Progenitor cell of endocrine pancreas (in vitro differentiated cells): ENCODE results near the gene TRAPPC1. TPM values are rescaled to one million over a fixed set of nuclear protein-coding genes. Genes with fewer than 3 reads are reported as not detected.

Source experiments
- DNase-seq: peaks from one replicate; pipeline ENCODE4 v3.0.0; 2021; ENCODE audit warnings: low spot score; ENCODE audit not compliant: unreplicated experiment
- H3K27ac Mint-ChIP-seq: 2 replicates; pipeline ENCODE4 v1.8.0; 2021; ENCODE audit warnings: mild to moderate bottlenecking, moderate library complexity, mixed read lengths
- H3K27me3 Mint-ChIP-seq: 2 replicates; pipeline ENCODE4 v1.8.0; 2021; ENCODE audit warnings: mixed read lengths
- H3K36me3 Mint-ChIP-seq: 2 replicates; pipeline ENCODE4 v1.8.0; 2022; ENCODE audit warnings: mixed read lengths; ENCODE audit not compliant: insufficient read depth
- H3K4me1 Mint-ChIP-seq: 2 replicates; pipeline ENCODE4 v1.8.0; 2021; ENCODE audit warnings: low read depth, mixed read lengths
- H3K4me3 Mint-ChIP-seq: 2 replicates; pipeline ENCODE4 v1.8.0; 2021; ENCODE audit warnings: low read depth, mild to moderate bottlenecking, moderate library complexity, mixed read lengths
- H3K9me3 Mint-ChIP-seq: 2 replicates; pipeline ENCODE4 v1.8.0; 2021; ENCODE audit warnings: low read depth, mixed read lengths
- total RNA-seq: library from RNA; stranded (reverse); gene quantifications from 2 replicates; pipeline ENCODE4 v1.2.1, GENCODE V29; 2021
- TF ChIP-seq, protein P1 (sequence below): fragments of 200-600 bp; sonication (generic); IDR thresholded peaks from one replicate; pipeline ENCODE4 v1.5.0; 2021; ENCODE audit warnings: antibody characterized with exemption, mild to moderate bottlenecking; ENCODE audit not compliant: unreplicated experiment

Gene TRAPPC1
- total RNA-seq, 1 donor from 2014 or later, result 141 TPM

- H3K4me3 Mint-ChIP-seq, result no peak overlapping the region
- no peak overlapping the region for H3K27ac Mint-ChIP-seq
Measured at GRCh38 chr17:7887038-7887481, 44.7 kb downstream of the TRAPPC1 start.

GRCh38 chr17:7886227-7887037 is 45.3 kb downstream of the TRAPPC1 start:
- H3K36me3 Mint-ChIP-seq, result peaks cover 8% of the 10 kb centered on the region
- no peaks in the 10 kb centered on the region for H3K27me3 Mint-ChIP-seq
- TF ChIP-seq, protein P1, sequence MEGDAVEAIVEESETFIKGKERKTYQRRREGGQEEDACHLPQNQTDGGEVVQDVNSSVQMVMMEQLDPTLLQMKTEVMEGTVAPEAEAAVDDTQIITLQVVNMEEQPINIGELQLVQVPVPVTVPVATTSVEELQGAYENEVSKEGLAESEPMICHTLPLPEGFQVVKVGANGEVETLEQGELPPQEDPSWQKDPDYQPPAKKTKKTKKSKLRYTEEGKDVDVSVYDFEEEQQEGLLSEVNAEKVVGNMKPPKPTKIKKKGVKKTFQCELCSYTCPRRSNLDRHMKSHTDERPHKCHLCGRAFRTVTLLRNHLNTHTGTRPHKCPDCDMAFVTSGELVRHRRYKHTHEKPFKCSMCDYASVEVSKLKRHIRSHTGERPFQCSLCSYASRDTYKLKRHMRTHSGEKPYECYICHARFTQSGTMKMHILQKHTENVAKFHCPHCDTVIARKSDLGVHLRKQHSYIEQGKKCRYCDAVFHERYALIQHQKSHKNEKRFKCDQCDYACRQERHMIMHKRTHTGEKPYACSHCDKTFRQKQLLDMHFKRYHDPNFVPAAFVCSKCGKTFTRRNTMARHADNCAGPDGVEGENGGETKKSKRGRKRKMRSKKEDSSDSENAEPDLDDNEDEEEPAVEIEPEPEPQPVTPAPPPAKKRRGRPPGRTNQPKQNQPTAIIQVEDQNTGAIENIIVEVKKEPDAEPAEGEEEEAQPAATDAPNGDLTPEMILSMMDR, result peak; percentile 18
- peaks cover 3% of the 10 kb centered on the region for H3K4me1 Mint-ChIP-seq
- H3K27ac Mint-ChIP-seq, result no peak overlapping the region
- DNase-seq, result no peak
- H3K9me3 Mint-ChIP-seq, result no peaks in the 10 kb centered on the region
- H3K4me3 Mint-ChIP-seq, result no peak overlapping the region

More at GRCh38 chr17:7887038-7887481, 44.7 kb downstream of the TRAPPC1 start:
- DNase-seq, result no peak
- Mint-ChIP-seq H3K27me3 (no peaks in the 10 kb centered on the region), H3K36me3 (peaks cover 10% of the 10 kb centered on the region), H3K9me3 (no peaks in the 10 kb centered on the region), H3K4me1 (peaks cover 3% of the 10 kb centered on the region)
- TF ChIP-seq, protein P1, result no peak

DNA sequence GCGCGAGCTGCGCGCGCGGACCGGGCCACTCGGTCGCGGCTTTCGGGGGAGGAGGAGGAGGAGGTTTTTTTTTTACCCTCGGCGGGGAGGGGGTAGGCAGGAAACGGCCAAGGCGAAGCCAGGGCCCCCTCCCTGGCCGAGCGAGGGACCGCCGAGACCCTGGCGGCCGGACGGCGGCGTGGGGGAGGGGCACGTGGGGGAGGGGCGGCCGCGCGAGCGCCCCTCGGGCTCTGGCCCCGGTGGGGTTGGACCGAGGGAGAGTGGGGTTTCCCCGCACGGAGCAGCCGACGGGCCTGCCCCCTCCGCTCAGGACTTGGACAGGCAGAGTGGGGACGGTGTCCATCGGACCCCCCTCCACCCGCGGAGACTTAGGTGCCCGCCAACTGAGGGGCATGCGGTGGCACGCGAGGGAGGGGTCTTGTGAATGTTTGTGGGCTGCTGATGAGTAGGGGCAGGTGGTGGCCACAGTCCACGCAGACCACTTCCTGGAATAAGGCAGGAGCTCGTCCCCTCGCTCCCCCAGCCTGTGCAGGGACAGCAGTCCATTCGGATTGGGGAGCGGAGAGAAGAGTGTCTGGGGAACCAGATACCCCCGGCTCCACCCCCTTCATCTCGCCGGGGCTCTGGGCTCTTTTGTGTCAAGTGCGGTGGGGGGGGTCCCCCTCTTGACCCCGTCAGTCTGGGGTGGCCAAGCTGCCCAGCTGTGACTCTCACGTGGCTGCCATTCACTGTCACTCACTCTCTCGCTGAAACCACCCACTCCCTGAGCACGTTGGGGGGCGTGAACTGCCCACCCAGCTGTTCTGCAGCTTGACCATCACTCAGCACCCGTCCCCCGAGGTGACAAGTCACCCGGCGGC is 46.1 kb downstream of the TRAPPC1 start:
- Mint-ChIP-seq H3K4me3 (peak overlapping the region; percentile 59), H3K9me3 (no peaks in the 10 kb centered on the region), H3K36me3 (peaks cover 3% of the 10 kb centered on the region), H3K4me1 (peaks cover 3% of the 10 kb centered on the region), H3K27me3 (no peaks in the 10 kb centered on the region), H3K27ac (no peak overlapping the region)
- peak; percentile 38 for DNase-seq
- TF ChIP-seq, protein P1, result no peak

- no peak for DNase-seq
- Mint-ChIP-seq H3K36me3 (no peaks in the 10 kb centered on the region), H3K27me3 (no peaks in the 10 kb centered on the region), H3K27ac (no peak overlapping the region), H3K9me3 (no peaks in the 10 kb centered on the region), H3K4me3 (peak overlapping the region; percentile 67), H3K4me1 (peaks cover 3% of the 10 kb centered on the region)
- TF ChIP-seq, protein P1, result no peak
Measured at GRCh38 chr17:7884581-7885366, 47.0 kb downstream of the TRAPPC1 start.
